ENCODE measurements around the gene EIF5A.
A peak's percentile ranks its signal among the peaks of the same experiment; 100 is the strongest.

- TF ChIP-seq, protein P1, sequence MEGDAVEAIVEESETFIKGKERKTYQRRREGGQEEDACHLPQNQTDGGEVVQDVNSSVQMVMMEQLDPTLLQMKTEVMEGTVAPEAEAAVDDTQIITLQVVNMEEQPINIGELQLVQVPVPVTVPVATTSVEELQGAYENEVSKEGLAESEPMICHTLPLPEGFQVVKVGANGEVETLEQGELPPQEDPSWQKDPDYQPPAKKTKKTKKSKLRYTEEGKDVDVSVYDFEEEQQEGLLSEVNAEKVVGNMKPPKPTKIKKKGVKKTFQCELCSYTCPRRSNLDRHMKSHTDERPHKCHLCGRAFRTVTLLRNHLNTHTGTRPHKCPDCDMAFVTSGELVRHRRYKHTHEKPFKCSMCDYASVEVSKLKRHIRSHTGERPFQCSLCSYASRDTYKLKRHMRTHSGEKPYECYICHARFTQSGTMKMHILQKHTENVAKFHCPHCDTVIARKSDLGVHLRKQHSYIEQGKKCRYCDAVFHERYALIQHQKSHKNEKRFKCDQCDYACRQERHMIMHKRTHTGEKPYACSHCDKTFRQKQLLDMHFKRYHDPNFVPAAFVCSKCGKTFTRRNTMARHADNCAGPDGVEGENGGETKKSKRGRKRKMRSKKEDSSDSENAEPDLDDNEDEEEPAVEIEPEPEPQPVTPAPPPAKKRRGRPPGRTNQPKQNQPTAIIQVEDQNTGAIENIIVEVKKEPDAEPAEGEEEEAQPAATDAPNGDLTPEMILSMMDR (IDR thresholded peaks at IDR 0.05 in 2 of 3, conservative IDR thresholded peaks at IDR 0.05 in 1 of 3; ENCODE audit: borderline replicate concordance in 1 of 3, insufficient read depth in 1 of 3, low read depth in 2 of 3, low read length in 2 of 3) = no peak
- TF ChIP-seq POLR2A (IDR thresholded peaks at IDR 0.05; ENCODE audit: borderline replicate concordance, extremely low read depth, insufficient read depth, insufficient read length) = no peak
- no peak for TF ChIP-seq SIN3A (IDR thresholded peaks at IDR 0.05; ENCODE audit: low read depth)
- TF ChIP-seq MAX (IDR thresholded peaks at IDR 0.05) = peak; percentile 74
Observed at GRCh38 chr17:7307686-7308624, 527 bp downstream of the EIF5A start.

Data from HCT116 (cell line).